ENCODE results near the gene EDEM3. TPM values are rescaled to one million over a fixed set of nuclear protein-coding genes. Genes with fewer than 3 reads are reported as not detected.

The EDEM3 gene
- total RNA-seq, 1 donor from 2014 or later, result 16.2 TPM

DNA sequence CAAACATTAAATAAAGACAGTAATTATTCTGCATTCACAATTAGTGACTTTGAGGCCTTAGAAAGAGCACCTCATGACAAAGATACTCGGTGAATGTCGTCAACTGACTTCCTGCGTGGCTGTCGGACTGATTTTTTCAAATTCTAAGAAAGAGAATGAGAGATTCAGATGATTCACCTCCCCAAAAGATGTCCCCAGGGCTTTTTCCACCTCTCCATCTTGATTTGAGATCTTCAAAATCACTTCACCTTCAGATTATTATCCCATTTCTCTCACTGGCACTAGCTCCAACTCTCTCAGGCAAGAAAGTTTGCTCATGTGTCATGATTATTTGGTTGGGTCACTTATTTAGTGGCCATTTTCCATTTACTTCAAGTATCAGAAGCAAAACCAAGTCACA, 5.0 kb upstream of the EDEM3 start:
- no peak overlapping the region for H3K27ac Mint-ChIP-seq
- H3K4me1 Mint-ChIP-seq, result peaks cover 8% of the 10 kb centered on the region
- intact Hi-C loops (cut with micrococcal nuclease), result loop anchor here (5.0 kb wide), 1 partner anchor 1127 kb away; no protein-coding TSS in a partner anchor
- POLR2A ChIA-PET, result no interaction called here
- CTCF ChIA-PET, result no interaction called here
- H3K9me3 Mint-ChIP-seq, result no peaks in the 10 kb centered on the region
- no peak overlapping the region for H3K4me3 Mint-ChIP-seq
- ATAC-seq (ENCODE audit: low read depth) (no peak), DNase-seq (no peak)
- peaks cover 3% of the 10 kb centered on the region for H3K36me3 Mint-ChIP-seq (ENCODE audit: low read depth)
- TF ChIP-seq, protein P1, sequence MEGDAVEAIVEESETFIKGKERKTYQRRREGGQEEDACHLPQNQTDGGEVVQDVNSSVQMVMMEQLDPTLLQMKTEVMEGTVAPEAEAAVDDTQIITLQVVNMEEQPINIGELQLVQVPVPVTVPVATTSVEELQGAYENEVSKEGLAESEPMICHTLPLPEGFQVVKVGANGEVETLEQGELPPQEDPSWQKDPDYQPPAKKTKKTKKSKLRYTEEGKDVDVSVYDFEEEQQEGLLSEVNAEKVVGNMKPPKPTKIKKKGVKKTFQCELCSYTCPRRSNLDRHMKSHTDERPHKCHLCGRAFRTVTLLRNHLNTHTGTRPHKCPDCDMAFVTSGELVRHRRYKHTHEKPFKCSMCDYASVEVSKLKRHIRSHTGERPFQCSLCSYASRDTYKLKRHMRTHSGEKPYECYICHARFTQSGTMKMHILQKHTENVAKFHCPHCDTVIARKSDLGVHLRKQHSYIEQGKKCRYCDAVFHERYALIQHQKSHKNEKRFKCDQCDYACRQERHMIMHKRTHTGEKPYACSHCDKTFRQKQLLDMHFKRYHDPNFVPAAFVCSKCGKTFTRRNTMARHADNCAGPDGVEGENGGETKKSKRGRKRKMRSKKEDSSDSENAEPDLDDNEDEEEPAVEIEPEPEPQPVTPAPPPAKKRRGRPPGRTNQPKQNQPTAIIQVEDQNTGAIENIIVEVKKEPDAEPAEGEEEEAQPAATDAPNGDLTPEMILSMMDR (IDR thresholded peaks at IDR 0.05), result no peak
- H3K27me3 Mint-ChIP-seq, result peaks cover 6% of the 10 kb centered on the region

DNA sequence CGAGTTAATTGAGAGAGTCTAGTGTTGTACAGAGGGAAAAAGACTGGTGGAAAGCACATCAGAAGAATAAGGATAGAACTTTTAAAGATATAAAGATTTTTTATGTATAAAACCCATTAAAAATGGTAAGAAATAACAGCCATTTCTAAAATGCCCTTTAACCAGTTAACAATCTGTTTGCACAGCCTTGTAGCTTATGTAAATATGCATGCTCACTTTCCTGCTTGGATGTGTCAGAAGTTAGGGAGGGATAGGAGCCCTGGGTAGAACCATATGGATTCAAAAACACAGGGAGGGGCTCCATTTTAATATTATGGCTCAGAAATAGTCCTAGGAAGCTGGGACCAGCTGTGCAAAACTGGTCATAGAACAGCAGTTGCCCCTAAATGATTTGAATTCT, 4.5 kb upstream of the EDEM3 start:
- H3K36me3 Mint-ChIP-seq (ENCODE audit: low read depth), result peaks cover 6% of the 10 kb centered on the region
- TF ChIP-seq, protein P1 (IDR thresholded peaks at IDR 0.05), result no peak
- H3K4me1 Mint-ChIP-seq, result peaks cover 8% of the 10 kb centered on the region
- H3K27ac Mint-ChIP-seq, result no peak overlapping the region
- POLR2A ChIA-PET, result no interaction called here
- ATAC-seq (ENCODE audit: low read depth) (no peak), DNase-seq (no peak)
- H3K9me3 Mint-ChIP-seq, result no peaks in the 10 kb centered on the region
- H3K27me3 Mint-ChIP-seq, result peaks cover 6% of the 10 kb centered on the region
- CTCF ChIA-PET, result no interaction called here
- intact Hi-C loops (cut with micrococcal nuclease), result loop anchor here (5.0 kb wide), 1 partner anchor 1127 kb away; no protein-coding TSS in a partner anchor
- no peak overlapping the region for H3K4me3 Mint-ChIP-seq

- DNase-seq (no peak), ATAC-seq (ENCODE audit: low read depth) (no peak)
- Mint-ChIP-seq H3K4me3 (no peak overlapping the region), H3K27me3 (peaks cover 3% of the 10 kb centered on the region), H3K36me3 (ENCODE audit: low read depth) (peaks cover 11% of the 10 kb centered on the region), H3K9me3 (no peaks in the 10 kb centered on the region), H3K4me1 (peaks cover 19% of the 10 kb centered on the region), H3K27ac (no peak overlapping the region)
- TF ChIP-seq, protein P1 (IDR thresholded peaks at IDR 0.05), result no peak
- ChIA-PET POLR2A (no interaction called here), CTCF (no interaction called here)
- intact Hi-C loops (cut with micrococcal nuclease), result loop anchor here (5.0 kb wide), 1 partner anchor 1126 kb away; no protein-coding TSS in a partner anchor
These were observed 3.2 kb upstream of the EDEM3 start for GRCh38 chr1:184757891-184758290.

DNA sequence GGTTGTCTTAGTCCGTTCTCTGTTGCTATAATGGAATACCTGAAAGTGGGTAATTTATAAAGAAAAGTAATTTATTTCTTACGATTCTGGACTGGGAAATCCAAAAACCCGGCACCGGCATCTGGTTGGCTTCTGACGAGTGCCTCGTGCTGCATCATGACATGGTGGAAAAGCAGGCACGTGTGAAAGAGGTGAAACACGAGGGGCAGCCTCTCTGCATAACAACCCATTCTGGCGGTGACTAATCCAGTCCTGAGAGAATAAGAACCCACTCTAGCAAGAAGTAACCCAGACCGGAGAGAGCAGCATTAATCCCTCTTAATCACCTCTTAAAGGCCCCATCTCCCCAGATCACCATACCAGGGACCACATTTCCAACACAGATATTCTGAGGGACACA, 2.7 kb upstream of the EDEM3 start:
- H3K9me3 Mint-ChIP-seq, result no peaks in the 10 kb centered on the region
- no peak overlapping the region for H3K4me3 Mint-ChIP-seq
- intact Hi-C loops (cut with micrococcal nuclease), result loop anchor here (5.0 kb wide), 1 partner anchor 1125 kb away; no protein-coding TSS in a partner anchor

GRCh38 chr1:184755226-184756065, 788 bp upstream of the EDEM3 start:
- Mint-ChIP-seq H3K36me3 (ENCODE audit: low read depth) (peaks cover 11% of the 10 kb centered on the region), H3K27ac (peak overlapping the region; percentile 86), H3K9me3 (no peaks in the 10 kb centered on the region), H3K4me3 (peak overlapping the region; percentile 95), H3K4me1 (peaks cover 23% of the 10 kb centered on the region), H3K27me3 (peaks cover 3% of the 10 kb centered on the region)
- ATAC-seq (ENCODE audit: low read depth) (no peak), DNase-seq (no peak)
- POLR2A ChIA-PET, result interaction anchor here (0.6 to 2.9 kb wide), 6 partner anchors 219 to 1620 kb away, joined by 3 to 13 read pairs (median 4); partner anchors contain the start of genes IVNS1ABP, NIBAN1, ODR4 and RNF2
- intact Hi-C loops (cut with micrococcal nuclease), result loop anchor here (1.0 to 5.0 kb wide), 7 partner anchors 8 to 1620 kb away; partner anchors contain the start of genes IVNS1ABP, ODR4, SWT1 and TPR
- CTCF ChIA-PET, result no interaction called here
- TF ChIP-seq, protein P1 (IDR thresholded peaks at IDR 0.05), result no peak

More for the DNA sequence above, 2.7 kb upstream of the EDEM3 start:
- no peak for DNase-seq
- Mint-ChIP-seq H3K4me1 (peaks cover 23% of the 10 kb centered on the region), H3K27me3 (peaks cover 3% of the 10 kb centered on the region), H3K27ac (no peak overlapping the region), H3K36me3 (ENCODE audit: low read depth) (peaks cover 11% of the 10 kb centered on the region)
- TF ChIP-seq, protein P1 (IDR thresholded peaks at IDR 0.05), result no peak
- no peak for ATAC-seq (ENCODE audit: low read depth)
- CTCF ChIA-PET, result no interaction called here
- POLR2A ChIA-PET, result no interaction called here

All from activated B cell treated with CpG ODN at 0.5 μM for 24 hours (primary cell).